WTC11 (cell line): Measurements from ENCODE around the gene ARMC8. TPM values are rescaled to one million over a fixed set of nuclear protein-coding genes. Genes with fewer than 3 reads are reported as not detected.

Experiments used
- ATAC-seq: fragments of 200-7000 bp; cut with Tn5 transposase; 2 replicates; pipeline ENCODE4 v1.10.0; 2021; ENCODE audit warnings: mild to moderate bottlenecking, moderate library complexity
- CTCF ChIA-PET: fragments of 300-600 bp; sonication (Branson Sonifier 250); formaldehyde crosslinking; loops from one replicate; lab custom pipeline; 2021; ENCODE audit warnings: antibody characterized with exemption; lab: Charles Lee
- POLR2A ChIA-PET: fragments of 350-600 bp; sonication (Branson Sonifier 250); formaldehyde crosslinking; loops from one replicate; lab custom pipeline; 2021; ENCODE audit warnings: antibody characterized with exemption; lab: Charles Lee
- DNase-seq: peaks from one replicate; pipeline ENCODE4 v3.0.0; 2021; ENCODE audit warnings: low spot score
- H3K27ac Mint-ChIP-seq: 2 replicates; pipeline ENCODE4 v1.8.0; 2021; ENCODE audit warnings: mixed read lengths
- H3K27me3 Mint-ChIP-seq: 2 replicates; pipeline ENCODE4 v1.8.0; 2021; ENCODE audit warnings: low read depth, mild to moderate bottlenecking, moderate library complexity, mixed read lengths
- H3K36me3 Mint-ChIP-seq: 2 replicates; pipeline ENCODE4 v1.8.0; 2021; ENCODE audit warnings: mixed read lengths
- H3K4me1 Mint-ChIP-seq: 2 replicates; pipeline ENCODE4 v1.8.0; 2022; ENCODE audit warnings: mixed read lengths
- H3K4me3 Mint-ChIP-seq: 2 replicates; pipeline ENCODE4 v1.8.0; 2021; ENCODE audit warnings: mild to moderate bottlenecking, moderate library complexity, mixed read lengths
- H3K9me3 Mint-ChIP-seq: 2 replicates; pipeline ENCODE4 v1.8.0; 2021; ENCODE audit warnings: mixed read lengths
- AR ChIP-seq: fragments of 250-450 bp; sonication (Bioruptor Pico); IDR thresholded peaks from 2 replicates; pipeline ENCODE4 v1.9.0; 2021; ENCODE audit warnings: mild to moderate bottlenecking
- ATF3 ChIP-seq: sonication (generic); formaldehyde crosslinking; conservative IDR thresholded peaks from 2 replicates; pipeline ENCODE4 v1.8.1; 2022; ENCODE audit warnings: mild to moderate bottlenecking, missing genetic modification reagents
- EMX1 ChIP-seq: fragments of 250-450 bp; sonication (Bioruptor Pico); IDR thresholded peaks from 2 replicates; pipeline ENCODE4 v1.8.0; 2021; ENCODE audit warnings: mild to moderate bottlenecking
- JAZF1 ChIP-seq: fragments of 250-450 bp; sonication (Bioruptor Pico); IDR thresholded peaks from 2 replicates; pipeline ENCODE4 v1.9.0; 2021; ENCODE audit warnings: moderate library complexity, mild to moderate bottlenecking, inconsistent platforms
- MAX ChIP-seq: sonication (generic); formaldehyde crosslinking; IDR thresholded peaks from 2 replicates; pipeline ENCODE4 v1.8.0; 2022; ENCODE audit warnings: mild to moderate bottlenecking, missing genetic modification reagents
- NFE2L1 ChIP-seq: sonication (generic); formaldehyde crosslinking; IDR thresholded peaks from 2 replicates; pipeline ENCODE4 v1.8.1; 2023; ENCODE audit warnings: missing genetic modification reagents
- NR2C2 ChIP-seq: sonication (generic); formaldehyde crosslinking; IDR thresholded peaks from 2 replicates; pipeline ENCODE4 v1.8.0; 2022; ENCODE audit warnings: mild to moderate bottlenecking, missing genetic modification reagents
- NR3C1 ChIP-seq: sonication (generic); formaldehyde crosslinking; conservative IDR thresholded peaks from 2 replicates; pipeline ENCODE4 v1.8.1; 2023; ENCODE audit warnings: low read depth, mild to moderate bottlenecking, missing genetic modification reagents
- RELA ChIP-seq: sonication (generic); formaldehyde crosslinking; IDR thresholded peaks from 2 replicates; pipeline ENCODE4 v1.8.1; 2022; ENCODE audit warnings: missing genetic modification reagents, mild to moderate bottlenecking, borderline replicate concordance
- SMAD4 ChIP-seq: sonication (generic); formaldehyde crosslinking; IDR thresholded peaks from 2 replicates; pipeline ENCODE4 v1.8.0; 2022; ENCODE audit warnings: mild to moderate bottlenecking, missing genetic modification reagents
- TEAD1 ChIP-seq: sonication (generic); formaldehyde crosslinking; IDR thresholded peaks from 2 replicates; pipeline ENCODE4 v1.8.0; 2022; ENCODE audit warnings: mild to moderate bottlenecking, missing genetic modification reagents
- TEAD4 ChIP-seq: sonication (generic); formaldehyde crosslinking; IDR thresholded peaks from 2 replicates; pipeline ENCODE4 v1.8.0; 2022; ENCODE audit warnings: mild to moderate bottlenecking, missing genetic modification reagents
- USF1 ChIP-seq: sonication (generic); formaldehyde crosslinking; IDR thresholded peaks from 2 replicates; pipeline ENCODE4 v1.8.0; 2022; ENCODE audit warnings: mild to moderate bottlenecking, missing genetic modification reagents
- ZNF121 ChIP-seq: sonication (generic); formaldehyde crosslinking; IDR thresholded peaks from 2 replicates; pipeline ENCODE4 v1.8.0; 2023; ENCODE audit warnings: missing genetic modification reagents
- ZNF232 ChIP-seq: sonication (generic); formaldehyde crosslinking; IDR thresholded peaks from 2 replicates; pipeline ENCODE4 v1.8.0; 2022; ENCODE audit warnings: mild to moderate bottlenecking, missing genetic modification reagents
- ZNF396 ChIP-seq: fragments of 250-450 bp; sonication (Bioruptor Pico); IDR thresholded peaks from 2 replicates; pipeline ENCODE4 v1.8.0; 2021; ENCODE audit warnings: mild to moderate bottlenecking, moderate library complexity, borderline replicate concordance
- ZNF671 ChIP-seq: fragments of 250-450 bp; sonication (Bioruptor Pico); IDR thresholded peaks from 2 replicates; pipeline ENCODE4 v1.8.0; 2021; ENCODE audit warnings: mild to moderate bottlenecking
- total RNA-seq: library from RNA; stranded (reverse); gene quantifications from 3 replicates; pipeline ENCODE4 v1.2.3, GENCODE V29; 2021
- TF ChIP-seq, protein P1 (sequence below): sonication (generic); formaldehyde crosslinking; IDR thresholded peaks from 2 replicates; pipeline ENCODE4 v1.8.1; 2023; ENCODE audit warnings: mild to moderate bottlenecking, missing genetic modification reagents, moderate library complexity
- TF ChIP-seq, protein P2 (sequence below): sonication (generic); formaldehyde crosslinking; IDR thresholded peaks from 2 replicates; pipeline ENCODE4 v1.8.0; 2022; ENCODE audit warnings: missing genetic modification reagents
- TF ChIP-seq, protein P3 (sequence below): sonication (generic); formaldehyde crosslinking; IDR thresholded peaks from 2 replicates; pipeline ENCODE4 v1.8.1; 2022; ENCODE audit warnings: missing genetic modification reagents, borderline replicate concordance
- TF ChIP-seq, protein P4 (sequence below): sonication (generic); formaldehyde crosslinking; IDR thresholded peaks from 2 replicates; pipeline ENCODE4 v1.8.1; 2022; ENCODE audit warnings: mild to moderate bottlenecking, missing genetic modification reagents, moderate library complexity, borderline replicate concordance
- TF ChIP-seq, protein P5 (sequence below): fragments of 250-450 bp; sonication (Bioruptor Pico); IDR thresholded peaks from 2 replicates; pipeline ENCODE4 v1.8.0; 2021; ENCODE audit warnings: mild to moderate bottlenecking

ARMC8 gene
- total RNA-seq, 1 experiment from 2014 or later = 44.9 TPM

- H3K4me1 Mint-ChIP-seq = peaks cover 32% of the 10 kb centered on the region
- TF ChIP-seq, protein P1, sequence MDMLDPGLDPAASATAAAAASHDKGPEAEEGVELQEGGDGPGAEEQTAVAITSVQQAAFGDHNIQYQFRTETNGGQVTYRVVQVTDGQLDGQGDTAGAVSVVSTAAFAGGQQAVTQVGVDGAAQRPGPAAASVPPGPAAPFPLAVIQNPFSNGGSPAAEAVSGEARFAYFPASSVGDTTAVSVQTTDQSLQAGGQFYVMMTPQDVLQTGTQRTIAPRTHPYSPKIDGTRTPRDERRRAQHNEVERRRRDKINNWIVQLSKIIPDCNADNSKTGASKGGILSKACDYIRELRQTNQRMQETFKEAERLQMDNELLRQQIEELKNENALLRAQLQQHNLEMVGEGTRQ (CRISPR knock-in tag) = no peak
- TF ChIP-seq MAX (CRISPR knock-in tag) (no peak), TEAD4 (CRISPR knock-in tag) (no peak), EMX1 (CRISPR knock-in tag) (no peak), USF1 (no peak), SMAD4 (CRISPR knock-in tag) (no peak), NFE2L1 (CRISPR knock-in tag) (no peak), ZNF671 (CRISPR knock-in tag) (no peak), ATF3 (no peak), ZNF121 (CRISPR knock-in tag) (no peak), RELA (CRISPR knock-in tag) (no peak), NR3C1 (CRISPR knock-in tag) (no peak), AR (no peak)
- no peaks in the 10 kb centered on the region; the same call in 1 of the 2 replicates for H3K27me3 Mint-ChIP-seq
- H3K9me3 Mint-ChIP-seq = no peaks in the 10 kb centered on the region
- POLR2A ChIA-PET = interaction anchor here (0.6 kb wide), 1 partner anchor 94 kb away, joined by 3 read pairs; no protein-coding TSS in a partner anchor
- CTCF ChIA-PET = interaction anchor here (0.6 to 0.9 kb wide), 2 partner anchors 13 to 575 kb away, joined by 3 to 5 read pairs; no protein-coding TSS in a partner anchor
- no peak overlapping the region for H3K27ac Mint-ChIP-seq
- ATAC-seq (no peak), DNase-seq (no peak)
- H3K4me3 Mint-ChIP-seq = no peak overlapping the region
- H3K36me3 Mint-ChIP-seq = no peaks in the 10 kb centered on the region
Observed at GRCh38 chr3:138340511-138340910, 153.4 kb downstream of the ARMC8 start.

GRCh38 chr3:138344754-138345153 is 157.7 kb downstream of the ARMC8 start:
- Mint-ChIP-seq H3K9me3 (peaks cover 6% of the 10 kb centered on the region; the same call in 1 of the 2 replicates), H3K27ac (no peak overlapping the region), H3K4me1 (peaks cover 10% of the 10 kb centered on the region), H3K36me3 (no peaks in the 10 kb centered on the region)
- DNase-seq = no peak
- no peak for TF ChIP-seq JAZF1 (CRISPR knock-in tag)
- TF ChIP-seq, protein P2, sequence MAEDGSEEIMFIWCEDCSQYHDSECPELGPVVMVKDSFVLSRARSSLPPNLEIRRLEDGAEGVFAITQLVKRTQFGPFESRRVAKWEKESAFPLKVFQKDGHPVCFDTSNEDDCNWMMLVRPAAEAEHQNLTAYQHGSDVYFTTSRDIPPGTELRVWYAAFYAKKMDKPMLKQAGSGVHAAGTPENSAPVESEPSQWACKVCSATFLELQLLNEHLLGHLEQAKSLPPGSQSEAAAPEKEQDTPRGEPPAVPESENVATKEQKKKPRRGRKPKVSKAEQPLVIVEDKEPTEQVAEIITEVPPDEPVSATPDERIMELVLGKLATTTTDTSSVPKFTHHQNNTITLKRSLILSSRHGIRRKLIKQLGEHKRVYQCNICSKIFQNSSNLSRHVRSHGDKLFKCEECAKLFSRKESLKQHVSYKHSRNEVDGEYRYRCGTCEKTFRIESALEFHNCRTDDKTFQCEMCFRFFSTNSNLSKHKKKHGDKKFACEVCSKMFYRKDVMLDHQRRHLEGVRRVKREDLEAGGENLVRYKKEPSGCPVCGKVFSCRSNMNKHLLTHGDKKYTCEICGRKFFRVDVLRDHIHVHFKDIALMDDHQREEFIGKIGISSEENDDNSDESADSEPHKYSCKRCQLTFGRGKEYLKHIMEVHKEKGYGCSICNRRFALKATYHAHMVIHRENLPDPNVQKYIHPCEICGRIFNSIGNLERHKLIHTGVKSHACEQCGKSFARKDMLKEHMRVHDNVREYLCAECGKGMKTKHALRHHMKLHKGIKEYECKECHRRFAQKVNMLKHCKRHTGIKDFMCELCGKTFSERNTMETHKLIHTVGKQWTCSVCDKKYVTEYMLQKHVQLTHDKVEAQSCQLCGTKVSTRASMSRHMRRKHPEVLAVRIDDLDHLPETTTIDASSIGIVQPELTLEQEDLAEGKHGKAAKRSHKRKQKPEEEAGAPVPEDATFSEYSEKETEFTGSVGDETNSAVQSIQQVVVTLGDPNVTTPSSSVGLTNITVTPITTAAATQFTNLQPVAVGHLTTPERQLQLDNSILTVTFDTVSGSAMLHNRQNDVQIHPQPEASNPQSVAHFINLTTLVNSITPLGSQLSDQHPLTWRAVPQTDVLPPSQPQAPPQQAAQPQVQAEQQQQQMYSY (CRISPR knock-in tag) = no peak
- TF ChIP-seq ZNF396 (CRISPR knock-in tag) = no peak
- TF ChIP-seq, protein P3, sequence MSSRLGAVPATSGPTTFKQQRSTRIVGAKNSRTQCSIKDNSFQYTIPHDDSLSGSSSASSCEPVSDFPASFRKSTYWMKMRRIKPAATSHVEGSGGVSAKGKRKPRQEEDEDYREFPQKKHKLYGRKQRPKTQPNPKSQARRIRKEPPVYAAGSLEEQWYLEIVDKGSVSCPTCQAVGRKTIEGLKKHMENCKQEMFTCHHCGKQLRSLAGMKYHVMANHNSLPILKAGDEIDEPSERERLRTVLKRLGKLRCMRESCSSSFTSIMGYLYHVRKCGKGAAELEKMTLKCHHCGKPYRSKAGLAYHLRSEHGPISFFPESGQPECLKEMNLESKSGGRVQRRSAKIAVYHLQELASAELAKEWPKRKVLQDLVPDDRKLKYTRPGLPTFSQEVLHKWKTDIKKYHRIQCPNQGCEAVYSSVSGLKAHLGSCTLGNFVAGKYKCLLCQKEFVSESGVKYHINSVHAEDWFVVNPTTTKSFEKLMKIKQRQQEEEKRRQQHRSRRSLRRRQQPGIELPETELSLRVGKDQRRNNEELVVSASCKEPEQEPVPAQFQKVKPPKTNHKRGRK = no peak
- no peak for TF ChIP-seq ZNF232
- TF ChIP-seq, protein P4, sequence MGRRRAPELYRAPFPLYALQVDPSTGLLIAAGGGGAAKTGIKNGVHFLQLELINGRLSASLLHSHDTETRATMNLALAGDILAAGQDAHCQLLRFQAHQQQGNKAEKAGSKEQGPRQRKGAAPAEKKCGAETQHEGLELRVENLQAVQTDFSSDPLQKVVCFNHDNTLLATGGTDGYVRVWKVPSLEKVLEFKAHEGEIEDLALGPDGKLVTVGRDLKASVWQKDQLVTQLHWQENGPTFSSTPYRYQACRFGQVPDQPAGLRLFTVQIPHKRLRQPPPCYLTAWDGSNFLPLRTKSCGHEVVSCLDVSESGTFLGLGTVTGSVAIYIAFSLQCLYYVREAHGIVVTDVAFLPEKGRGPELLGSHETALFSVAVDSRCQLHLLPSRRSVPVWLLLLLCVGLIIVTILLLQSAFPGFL (CRISPR knock-in tag) = no peak
- TF ChIP-seq TEAD1 = no peak
- no peak for TF ChIP-seq NR2C2
- TF ChIP-seq, protein P5, sequence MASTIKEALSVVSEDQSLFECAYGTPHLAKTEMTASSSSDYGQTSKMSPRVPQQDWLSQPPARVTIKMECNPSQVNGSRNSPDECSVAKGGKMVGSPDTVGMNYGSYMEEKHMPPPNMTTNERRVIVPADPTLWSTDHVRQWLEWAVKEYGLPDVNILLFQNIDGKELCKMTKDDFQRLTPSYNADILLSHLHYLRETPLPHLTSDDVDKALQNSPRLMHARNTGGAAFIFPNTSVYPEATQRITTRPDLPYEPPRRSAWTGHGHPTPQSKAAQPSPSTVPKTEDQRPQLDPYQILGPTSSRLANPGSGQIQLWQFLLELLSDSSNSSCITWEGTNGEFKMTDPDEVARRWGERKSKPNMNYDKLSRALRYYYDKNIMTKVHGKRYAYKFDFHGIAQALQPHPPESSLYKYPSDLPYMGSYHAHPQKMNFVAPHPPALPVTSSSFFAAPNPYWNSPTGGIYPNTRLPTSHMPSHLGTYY (CRISPR knock-in tag) = no peak
- TF ChIP-seq, all 79 proteins: peak for 0
- Mint-ChIP-seq H3K4me3 (no peak overlapping the region), H3K27me3 (peaks cover 15% of the 10 kb centered on the region)
- POLR2A ChIA-PET = no interaction called here
- no peak for ATAC-seq
- CTCF ChIA-PET = no interaction called here
